WI38 (cell line): ENCODE measurements around the gene KHDC4.

ENCODE experiments used
- H3K4me3 ChIP-seq: 2 replicates; pipeline ENCODE4 v1.5.1; 2011; ENCODE audit warnings: low read depth, mild to moderate bottlenecking, control low read depth, low read length
- TF ChIP-seq, protein P1 (sequence below): IDR thresholded peaks from 2 replicates; pipeline ENCODE4 v1.5.1; 2012; ENCODE audit warnings: low read depth, mild to moderate bottlenecking, control low read depth, low read length

Gene KHDC4

GRCh38 chr1:155946633-155947219 is 12.5 kb upstream of the KHDC4 start:
- no peak overlapping the region for H3K4me3 ChIP-seq
- TF ChIP-seq, protein P1, sequence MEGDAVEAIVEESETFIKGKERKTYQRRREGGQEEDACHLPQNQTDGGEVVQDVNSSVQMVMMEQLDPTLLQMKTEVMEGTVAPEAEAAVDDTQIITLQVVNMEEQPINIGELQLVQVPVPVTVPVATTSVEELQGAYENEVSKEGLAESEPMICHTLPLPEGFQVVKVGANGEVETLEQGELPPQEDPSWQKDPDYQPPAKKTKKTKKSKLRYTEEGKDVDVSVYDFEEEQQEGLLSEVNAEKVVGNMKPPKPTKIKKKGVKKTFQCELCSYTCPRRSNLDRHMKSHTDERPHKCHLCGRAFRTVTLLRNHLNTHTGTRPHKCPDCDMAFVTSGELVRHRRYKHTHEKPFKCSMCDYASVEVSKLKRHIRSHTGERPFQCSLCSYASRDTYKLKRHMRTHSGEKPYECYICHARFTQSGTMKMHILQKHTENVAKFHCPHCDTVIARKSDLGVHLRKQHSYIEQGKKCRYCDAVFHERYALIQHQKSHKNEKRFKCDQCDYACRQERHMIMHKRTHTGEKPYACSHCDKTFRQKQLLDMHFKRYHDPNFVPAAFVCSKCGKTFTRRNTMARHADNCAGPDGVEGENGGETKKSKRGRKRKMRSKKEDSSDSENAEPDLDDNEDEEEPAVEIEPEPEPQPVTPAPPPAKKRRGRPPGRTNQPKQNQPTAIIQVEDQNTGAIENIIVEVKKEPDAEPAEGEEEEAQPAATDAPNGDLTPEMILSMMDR: no peak

GRCh38 chr1:155944444-155944799 is 10.2 kb upstream of the KHDC4 start:
- H3K4me3 ChIP-seq: no peak overlapping the region
- TF ChIP-seq, protein P1: no peak

- TF ChIP-seq, protein P1: no peak
- H3K4me3 ChIP-seq: no peak overlapping the region
These were observed 8.4 kb upstream of the KHDC4 start for GRCh38 chr1:155942578-155943141.

GRCh38 chr1:155941845-155942531 is 7.8 kb upstream of the KHDC4 start:
- no peak overlapping the region for H3K4me3 ChIP-seq
- TF ChIP-seq, protein P1: no peak

GRCh38 chr1:155940993-155941844 is 7.0 kb upstream of the KHDC4 start, which contains the start of gene RXFP4:
TSS of gene RXFP4 (plus strand) at chr1:155941638. CDS start at chr1:155941710, 72 bp downstream.
- no peak within 1 kb of the TSS for H3K4me3 ChIP-seq
- TF ChIP-seq, protein P1: no peak

DNA sequence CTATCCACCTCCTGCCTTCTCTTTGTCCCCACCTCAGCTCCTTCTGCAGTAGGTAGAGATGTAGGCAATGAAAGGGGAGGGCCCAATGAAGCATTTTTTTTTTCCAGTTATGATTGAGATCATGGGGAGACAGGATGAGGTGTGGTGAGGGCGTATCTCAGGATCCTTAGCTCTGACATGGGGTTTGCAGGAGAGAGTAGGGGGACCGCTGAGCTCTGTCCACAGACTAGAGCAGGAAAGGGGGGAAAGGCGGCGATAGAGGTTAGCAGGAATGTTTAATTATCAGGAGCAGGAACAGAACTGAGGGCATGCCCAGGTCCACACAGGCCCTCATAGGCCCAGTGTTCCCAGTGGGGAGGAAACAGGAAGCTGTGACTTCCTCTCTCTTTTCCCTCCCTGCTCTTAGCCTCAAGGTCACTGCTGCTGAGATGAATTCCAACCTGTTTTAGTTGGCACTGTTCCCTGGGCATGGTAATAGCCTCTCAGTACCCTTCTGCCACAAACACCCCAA is 6.3 kb upstream of the KHDC4 start:
- TF ChIP-seq, protein P1: no peak
- H3K4me3 ChIP-seq: no peak overlapping the region
